Ishikawa (cell line): ENCODE results near the gene DNM2.

ENCODE experiments used
- CEBPB ChIP-seq: IDR thresholded peaks from 2 replicates; pipeline ENCODE4 v1.6.1; 2012
- CREB1 ChIP-seq: IDR thresholded peaks from 2 replicates; pipeline ENCODE4 v1.6.1; 2012; ENCODE audit warnings: low read depth
- EGR1 ChIP-seq: IDR thresholded peaks from 2 replicates; pipeline ENCODE4 v1.6.1; 2012
- EP300 ChIP-seq: IDR thresholded peaks from 2 replicates; pipeline ENCODE4 v1.6.1; 2012; ENCODE audit warnings: borderline replicate concordance
- FOXM1 ChIP-seq: IDR thresholded peaks from 2 replicates; pipeline ENCODE4 v1.6.1; 2012; ENCODE audit warnings: low read depth, borderline replicate concordance
- MAX ChIP-seq: IDR thresholded peaks from 2 replicates; pipeline ENCODE4 v1.6.1; 2012
- NFIC ChIP-seq: IDR thresholded peaks from 2 replicates; pipeline ENCODE4 v1.6.1; 2012
- RAD21 ChIP-seq: IDR thresholded peaks from 2 replicates; pipeline ENCODE4 v1.6.1; 2012; ENCODE audit warnings: low read depth
- REST ChIP-seq: IDR thresholded peaks from 2 replicates; pipeline ENCODE4 v1.6.1; 2012; ENCODE audit warnings: low read depth, mild to moderate bottlenecking
- TAF1 ChIP-seq: IDR thresholded peaks from 2 replicates; pipeline ENCODE4 v1.6.1; 2012; ENCODE audit warnings: low read depth, mild to moderate bottlenecking
- TCF12 ChIP-seq: IDR thresholded peaks from 2 replicates; pipeline ENCODE4 v1.6.1; 2012; ENCODE audit warnings: low read depth
- TEAD4 ChIP-seq: IDR thresholded peaks from 2 replicates; pipeline ENCODE4 v1.6.1; 2012
- USF1 ChIP-seq: IDR thresholded peaks from 2 replicates; pipeline ENCODE4 v1.6.1; 2012
- YY1 ChIP-seq: IDR thresholded peaks from 2 replicates; pipeline ENCODE4 v1.6.1; 2012; ENCODE audit warnings: low read depth
- ZBTB7A ChIP-seq: IDR thresholded peaks from 2 replicates; pipeline ENCODE4 v1.6.1; 2012; ENCODE audit warnings: low read depth

Gene DNM2

GRCh38 chr19:10796653-10797052 lies 78.8 kb downstream of the DNM2 start:
- TF ChIP-seq TAF1 = no peak

GRCh38 chr19:10797078-10797477 lies 79.2 kb downstream of the DNM2 start:
- no peak for TF ChIP-seq EGR1
- no peak for TF ChIP-seq YY1
- TF ChIP-seq EP300 = no peak
- no peak for TF ChIP-seq REST
- TF ChIP-seq USF1 = no peak
- TF ChIP-seq CREB1 = no peak
- TF ChIP-seq FOXM1 = no peak
- no peak for TF ChIP-seq RAD21
- no peak for TF ChIP-seq TCF12
- TF ChIP-seq ZBTB7A = no peak
- TF ChIP-seq CEBPB = no peak
- no peak for TF ChIP-seq TAF1
- no peak for TF ChIP-seq TEAD4

GRCh38 chr19:10797541-10798256 lies 79.8 kb downstream of the DNM2 start:
- TF ChIP-seq TCF12 (no peak), EGR1 (no peak), TAF1 (no peak), EP300 (no peak)

- no peak for TF ChIP-seq CEBPB
- no peak for TF ChIP-seq MAX
- TF ChIP-seq RAD21 = no peak
- no peak for TF ChIP-seq TEAD4
- no peak for TF ChIP-seq REST
- no peak for TF ChIP-seq NFIC
- no peak for TF ChIP-seq ZBTB7A
- TF ChIP-seq CREB1 = no peak
- TF ChIP-seq EP300 = no peak
- TF ChIP-seq USF1 = no peak
- no peak for TF ChIP-seq YY1
- no peak for TF ChIP-seq EGR1
- no peak for TF ChIP-seq TAF1
- no peak for TF ChIP-seq TCF12
- TF ChIP-seq FOXM1 = no peak
These were observed 82.6 kb downstream of the DNM2 start for GRCh38 chr19:10800488-10800887.

- TF ChIP-seq CEBPB = no peak
- no peak for TF ChIP-seq TAF1
- TF ChIP-seq NFIC = no peak
- TF ChIP-seq MAX = no peak
These were observed 84.6 kb downstream of the DNM2 start for GRCh38 chr19:10802479-10802878.

GRCh38 chr19:10803252-10803651 lies 85.4 kb downstream of the DNM2 start:
- TF ChIP-seq TEAD4 = no peak
- no peak for TF ChIP-seq FOXM1
- TF ChIP-seq TAF1 = no peak
- TF ChIP-seq CREB1 = no peak
- TF ChIP-seq USF1 = no peak
